ENCODE data around the gene NOS3.
A peak's percentile ranks its signal among the peaks of the same experiment; 100 is the strongest.

NOS3 gene

GRCh38 chr7:150988230-150989226 is 2.3 kb upstream of the NOS3 start:
- peak; percentile 86 for TF ChIP-seq CTCF (IDR thresholded peaks at IDR 0.05; ENCODE audit: control insufficient read depth, extremely low read depth, insufficient read depth)
- no peak overlapping the region for H3K4me3 ChIP-seq (ENCODE audit: low read depth, low read length)
- no peak for DNase-seq (ENCODE audit: low read depth)

GRCh38 chr7:150989456-150989855 is 1.4 kb upstream of the NOS3 start:
- H3K4me3 ChIP-seq (ENCODE audit: low read depth, low read length), result no peak overlapping the region
- DNase-seq (ENCODE audit: low read depth), result no peak
- TF ChIP-seq CTCF (IDR thresholded peaks at IDR 0.05; ENCODE audit: control insufficient read depth, extremely low read depth, insufficient read depth), result no peak

- TF ChIP-seq CTCF (IDR thresholded peaks at IDR 0.05; ENCODE audit: control insufficient read depth, extremely low read depth, insufficient read depth), result no peak
- no peak overlapping the region for H3K4me3 ChIP-seq (ENCODE audit: low read depth, low read length)
- DNase-seq (ENCODE audit: low read depth), result no peak
Measured at GRCh38 chr7:150992051-150992640, 1.3 kb downstream of the NOS3 start.

- no peak for DNase-seq (ENCODE audit: low read depth)
- no peak for TF ChIP-seq CTCF (IDR thresholded peaks at IDR 0.05; ENCODE audit: control insufficient read depth, extremely low read depth, insufficient read depth)
- no peak overlapping the region for H3K4me3 ChIP-seq (ENCODE audit: low read depth, low read length)
Measured at GRCh38 chr7:150992833-150993302, 2.1 kb downstream of the NOS3 start.

- no peak for TF ChIP-seq CTCF (IDR thresholded peaks at IDR 0.05; ENCODE audit: control insufficient read depth, extremely low read depth, insufficient read depth)
- DNase-seq (ENCODE audit: low read depth), result no peak
- H3K4me3 ChIP-seq (ENCODE audit: low read depth, low read length), result no peak overlapping the region
Measured at GRCh38 chr7:150993511-150993910, 2.7 kb downstream of the NOS3 start.

- DNase-seq (ENCODE audit: low read depth), result no peak
- H3K4me3 ChIP-seq (ENCODE audit: low read depth, low read length), result no peak overlapping the region
- no peak for TF ChIP-seq CTCF (IDR thresholded peaks at IDR 0.05; ENCODE audit: control insufficient read depth, extremely low read depth, insufficient read depth)
Measured at GRCh38 chr7:150994141-150994837, 3.5 kb downstream of the NOS3 start.
